Tibial nerve (tissue), 3 donors: ENCODE results near the gene MYOM3.

Experiments
- CTCF ChIP-seq, 5 experiments: fragments of 200-600 bp in 3 of 5; fragments of 450-650 bp in 2 of 5; sonication (generic) in 3 of 5; IDR thresholded peaks; one replicate each; pipeline ENCODE4 v1.5.1; 2016 to 2019; ENCODE audit warnings: antibody characterized with exemption in 5 of 5, mild to moderate bottlenecking in 3 of 5, moderate library complexity in 2 of 5
- POLR2A ChIP-seq, 2 donors: fragments of 450-650 bp; IDR thresholded peaks; one replicate each; pipeline ENCODE4 v1.6.1; 2017; ENCODE audit warnings: antibody characterized with exemption in 2 of 2, mild to moderate bottlenecking in 2 of 2, moderate library complexity in 2 of 2

- TF ChIP-seq CTCF (IDR thresholded peaks at IDR 0.05) (no peak), POLR2A (IDR thresholded peaks at IDR 0.05) (no peak)
These were observed 18.4 kb upstream of the MYOM3 start for GRCh38 chr1:24130385-24130784.
